Natural killer cell (primary cell): ENCODE data around the gene FAM98C. TPM values are rescaled to one million over a fixed set of nuclear protein-coding genes. Genes with fewer than 3 reads are reported as not detected.

Experiments used
- ATAC-seq, 3 donors: fragments of 150-1000 bp in 2 of 3; fragments of 200-7000 bp in 1 of 3; cut with Tn5 transposase; 1 replicate in 1 of 3; 2 replicates in 2 of 3; pipeline ENCODE4 v1.10.0; 2021; ENCODE audit warnings: mild to moderate bottlenecking in 2 of 3, moderate library complexity in 2 of 3
- DNase-seq, 2 donors: peaks; one replicate each; pipeline versions ENCODE4 v3.0.0 to v3.0.0-alpha.2; 2013 to 2021; ENCODE audit warnings: mixed read lengths in 1 of 2
- H3K27ac ChIP-seq: one replicate; pipeline ENCODE4 v1.5.1; 2013; ENCODE audit warnings: mild to moderate bottlenecking, low read length
- H3K27me3 ChIP-seq: one replicate; pipeline ENCODE4 v1.6.1; 2013; ENCODE audit warnings: low read length; ENCODE audit not compliant: control insufficient read depth, insufficient read depth
- H3K36me3 ChIP-seq: one replicate; pipeline ENCODE4 v1.6.1; 2013; ENCODE audit warnings: low read length; ENCODE audit not compliant: control insufficient read depth, insufficient read depth
- H3K4me1 ChIP-seq: one replicate; pipeline ENCODE4 v1.6.1; 2013; ENCODE audit warnings: low read length; ENCODE audit not compliant: control insufficient read depth, insufficient read depth
- H3K4me3 ChIP-seq: one replicate; pipeline ENCODE4 v1.5.1; 2013; ENCODE audit warnings: low read length
- H3K9me3 ChIP-seq: one replicate; pipeline ENCODE4 v1.6.1; 2013; ENCODE audit warnings: low read length; ENCODE audit not compliant: control insufficient read depth, insufficient read depth
- H3K27ac Mint-ChIP-seq, 2 donors: one replicate each; pipeline ENCODE4 v1.8.0; 2022; ENCODE audit warnings: mild to moderate bottlenecking in 2 of 2, mixed read lengths in 2 of 2, moderate library complexity in 1 of 2
- H3K27me3 Mint-ChIP-seq, 2 donors: one replicate each; pipeline ENCODE4 v1.8.0; 2022; ENCODE audit warnings: low read depth in 2 of 2, mixed read lengths in 2 of 2
- H3K36me3 Mint-ChIP-seq: one replicate; pipeline ENCODE4 v1.8.0; 2022; ENCODE audit warnings: mixed read lengths
- H3K4me1 Mint-ChIP-seq, 2 donors: one replicate each; pipeline ENCODE4 v1.8.0; 2022; ENCODE audit warnings: mixed read lengths in 2 of 2
- H3K4me3 Mint-ChIP-seq: one replicate; pipeline ENCODE4 v1.8.0; 2022; ENCODE audit warnings: mild to moderate bottlenecking, moderate library complexity, mixed read lengths
- H3K9me3 Mint-ChIP-seq, 2 donors: one replicate each; pipeline ENCODE4 v1.8.0; 2022; ENCODE audit warnings: mixed read lengths in 2 of 2
- CTCF ChIP-seq: fragments of 200-600 bp; IDR thresholded peaks from one replicate; pipeline ENCODE4 v1.8.0; 2022; ENCODE audit warnings: antibody characterized with exemption
- WGBS: methylation state at CpG from one replicate; pipeline ENCODE4 v1.1.7; 2013; ENCODE audit warnings: missing lambda C conversion rate; ENCODE audit not compliant: insufficient coverage; 5-methylcytosine and 5-hydroxymethylcytosine counted together
- intact Hi-C: fragments of 100-400 bp; cut with micrococcal nuclease; formaldehyde crosslinking; loops from one replicate; pipeline ENCODE4 v1.14.2; 2022
- total RNA-seq, 4 donors: library from RNA; stranded (reverse); fragments of 120-200 nt in 1 of 4; gene quantifications; one replicate each; pipeline versions ENCODE4 v1.2.3 to v1.2.4, GENCODE V29; 2013 to 2022

FAM98C gene
- total RNA-seq, 3 donors from 2014 or later (not counting 1 experiment from before 2014, with no cell fraction given): 36.9 to 42.1 (median 41.6) TPM

- no peak for ATAC-seq
- Mint-ChIP-seq H3K27me3 (peaks cover 0 to 8% of the 10 kb centered on the region in 2 donors), H3K9me3 (no peaks in the 10 kb centered on the region), H3K27ac (no peak overlapping the region), H3K36me3 (no peaks in the 10 kb centered on the region), H3K4me1 (peaks cover 1 to 6% of the 10 kb centered on the region in 2 donors), H3K4me3 (no peak overlapping the region)
- no peaks in the 10 kb centered on the region for H3K9me3 ChIP-seq
- H3K36me3 ChIP-seq: no peaks in the 10 kb centered on the region
- peaks cover 7% of the 10 kb centered on the region for H3K4me1 ChIP-seq
- no peak for TF ChIP-seq CTCF
- no peak overlapping the region for H3K4me3 ChIP-seq
- intact Hi-C loops: no loop called here
- 80% methylated on average over 2 of the region's 2 CpGs for WGBS
- H3K27me3 ChIP-seq: no peaks in the 10 kb centered on the region
- H3K27ac ChIP-seq: no peak overlapping the region
- DNase-seq: no peak
These were observed 33.3 kb upstream of the FAM98C start for GRCh38 chr19:38369584-38369983.

DNA sequence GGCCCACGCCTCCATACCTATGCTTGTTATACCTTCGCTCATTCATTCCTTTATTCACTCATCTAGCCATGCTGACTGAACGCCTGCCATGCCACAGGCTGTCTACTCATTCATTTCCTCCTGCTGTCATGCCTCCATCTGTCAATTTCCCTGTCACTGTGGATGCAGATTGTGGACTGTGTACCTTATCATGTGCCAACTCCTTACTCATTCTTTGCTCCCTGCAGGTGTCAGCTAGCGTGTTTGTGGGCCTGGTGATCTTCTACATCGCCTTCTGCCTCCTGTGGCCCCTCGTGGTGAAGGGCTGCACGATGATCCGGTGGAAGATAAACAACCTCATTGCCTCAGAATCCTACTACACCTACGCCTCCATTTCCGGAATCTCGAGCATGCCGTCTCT, 32.6 kb upstream of the FAM98C start:
- no peak overlapping the region for H3K4me3 ChIP-seq
- H3K27ac Mint-ChIP-seq: no peak overlapping the region
- ATAC-seq: no peak
- WGBS: 74% methylated on average over 12 of the region's 12 CpGs
- H3K36me3 ChIP-seq: no peaks in the 10 kb centered on the region
- peaks cover 10% of the 10 kb centered on the region for H3K4me1 ChIP-seq
- H3K27ac ChIP-seq: no peak overlapping the region
- intact Hi-C loops: no loop called here
- peaks cover 8 to 14% of the 10 kb centered on the region in 2 donors for H3K4me1 Mint-ChIP-seq
- H3K9me3 Mint-ChIP-seq: no peaks in the 10 kb centered on the region
- H3K27me3 ChIP-seq: no peaks in the 10 kb centered on the region
- no peaks in the 10 kb centered on the region for H3K9me3 ChIP-seq
- H3K27me3 Mint-ChIP-seq: peaks cover 0 to 8% of the 10 kb centered on the region in 2 donors
- DNase-seq: no peak
- H3K4me3 Mint-ChIP-seq: no peak overlapping the region
- no peaks in the 10 kb centered on the region for H3K36me3 Mint-ChIP-seq
- no peak for TF ChIP-seq CTCF

- ATAC-seq (no peak), DNase-seq (no peak)
- Mint-ChIP-seq H3K36me3 (no peaks in the 10 kb centered on the region), H3K4me1 (peaks cover 16 to 21% of the 10 kb centered on the region in 2 donors), H3K27ac (no peak overlapping the region), H3K27me3 (peaks cover 0 to 8% of the 10 kb centered on the region in 2 donors), H3K4me3 (no peak overlapping the region), H3K9me3 (no peaks in the 10 kb centered on the region)
- intact Hi-C loops: no loop called here
- H3K27me3 ChIP-seq: no peaks in the 10 kb centered on the region
- H3K4me3 ChIP-seq: no peak overlapping the region
- no peaks in the 10 kb centered on the region for H3K36me3 ChIP-seq
- no peaks in the 10 kb centered on the region for H3K9me3 ChIP-seq
- no peak overlapping the region for H3K27ac ChIP-seq
- WGBS: 91% methylated on average over 6 of the region's 6 CpGs
- no peak for TF ChIP-seq CTCF
- H3K4me1 ChIP-seq: peaks cover 18% of the 10 kb centered on the region
These were observed 31.8 kb upstream of the FAM98C start for GRCh38 chr19:38371081-38371480.

- no peak for ATAC-seq
- Mint-ChIP-seq H3K4me1 (peaks cover 25 to 30% of the 10 kb centered on the region in 2 donors), H3K27ac (peak overlapping the region; percentile 99 to 100), H3K27me3 (peaks cover 0 to 4% of the 10 kb centered on the region in 2 donors), H3K36me3 (no peaks in the 10 kb centered on the region), H3K4me3 (peak overlapping the region; percentile 100), H3K9me3 (no peaks in the 10 kb centered on the region)
- no peak for TF ChIP-seq CTCF
- no peaks in the 10 kb centered on the region for H3K9me3 ChIP-seq
- H3K4me3 ChIP-seq: peak overlapping the region; percentile 33
- intact Hi-C loops: loop anchor here (1.0 to 2.0 kb wide), 5 partner anchors 15 to 467 kb away; partner anchors contain the start of genes CATSPERG, FAM98C, GGN and SIPA1L3
- 93% methylated on average over 5 of the region's 6 CpGs for WGBS
- peaks cover 2% of the 10 kb centered on the region for H3K36me3 ChIP-seq
- H3K27me3 ChIP-seq: no peaks in the 10 kb centered on the region
- no peak for DNase-seq
- H3K27ac ChIP-seq: peak overlapping the region; percentile 91
- peaks cover 26% of the 10 kb centered on the region for H3K4me1 ChIP-seq
These were observed 29.0 kb upstream of the FAM98C start for GRCh38 chr19:38373907-38374331.
